GM12878 (cell line): ENCODE data around the gene SMTNL2. TPM values are rescaled to one million over a fixed set of nuclear protein-coding genes. Genes with fewer than 3 reads are reported as not detected.
A peak's percentile ranks its signal among the peaks of the same experiment; 100 is the strongest.

Experiments used
- ATAC-seq: fragments of 200-7000 bp; cut with Tn5 transposase; 3 replicates; pipeline ENCODE4 v1.9.1; 2020; ENCODE audit warnings: mild to moderate bottlenecking, moderate library complexity
- BruUV-seq: library from RNA; stranded (reverse); fragments of 400-500 nt; replicated peaks from 2 replicates; lab custom pipeline; 2021; lab: Mats Ljungman, UMichigan
- CTCF ChIA-PET: fragments of 300-600 bp; sonication (Branson Sonifier 250); formaldehyde crosslinking; extraction: SDS; loops from one replicate; lab custom pipeline; 2021; ENCODE audit warnings: inconsistent platforms; lab: Yijun Ruan, JAX
- POLR2A ChIA-PET: fragments of 350-600 bp; formaldehyde crosslinking; extraction: SDS; loops from one replicate; lab custom pipeline; 2021; ENCODE audit warnings: inconsistent platforms; lab: Charles Lee
- RAD21 ChIA-PET: fragments of 300-600 bp; sonication (Branson Sonifier 250); formaldehyde crosslinking; loops from one replicate; lab custom pipeline; 2023; ENCODE audit warnings: antibody characterized with exemption; ENCODE audit not compliant: unreplicated experiment; lab: Charles Lee
- SMC1A ChIA-PET: fragments of 300-600 bp; sonication (Branson Sonifier 250); formaldehyde crosslinking; loops from one replicate; lab custom pipeline; 2023; ENCODE audit not compliant: unreplicated experiment, uncharacterized antibody; lab: Charles Lee
- DNase-seq: peaks from one replicate; pipeline ENCODE4 v3.0.0-alpha.2; 2011; ENCODE audit warnings: low read depth, low spot score
- FAIRE-seq: peaks from 3 replicates; lab custom pipeline; 2011; peaks lifted over from hg19 to GRCh38; lab: Jason Lieb, UNC
- H2AFZ ChIP-seq: 2 replicates; pipeline ENCODE4 v1.6.0; 2011; ENCODE audit warnings: low read depth, low read length, control low read depth; ENCODE audit not compliant: control insufficient read depth
- H3K27ac ChIP-seq: 2 replicates; pipeline ENCODE4 v1.5.1; 2011; ENCODE audit warnings: control low read depth; ENCODE audit not compliant: control insufficient read depth, insufficient read depth
- H3K27me3 ChIP-seq, 2 experiments: replicated peaks in 1 of 2; 2 replicates each; pipeline versions ENCODE4 v1.6.0 to v1.6.1; 2011; ENCODE audit warnings: low read length in 1 of 2; ENCODE audit not compliant: control insufficient read depth in 2 of 2, insufficient read depth in 2 of 2
- H3K36me3 ChIP-seq, 2 experiments: 2 replicates each; pipeline ENCODE4 v1.5.1; 2011; ENCODE audit warnings: low read length in 1 of 2; ENCODE audit not compliant: control insufficient read depth in 2 of 2, insufficient read depth in 2 of 2
- H3K4me1 ChIP-seq: 2 replicates; pipeline ENCODE4 v1.6.1; 2011; ENCODE audit warnings: mild to moderate bottlenecking, low read length, moderate library complexity, mixed read lengths; ENCODE audit not compliant: control insufficient read depth, insufficient read depth
- H3K4me2 ChIP-seq: 2 replicates; pipeline ENCODE4 v1.6.0; 2011; ENCODE audit warnings: control low read depth; ENCODE audit not compliant: control insufficient read depth, insufficient read depth
- H3K4me3 ChIP-seq: fragments of 200-600 bp; sonication (generic); 2 replicates; pipeline ENCODE4 v1.5.1; 2016
- H3K79me2 ChIP-seq: 2 replicates; pipeline ENCODE4 v1.6.0; 2011; ENCODE audit warnings: low read length; ENCODE audit not compliant: control insufficient read depth, insufficient read depth
- H3K9ac ChIP-seq: 2 replicates; pipeline ENCODE4 v1.8.0; 2011; ENCODE audit warnings: low read length, control low read depth, mixed read lengths; ENCODE audit not compliant: control insufficient read depth, insufficient read depth
- H3K9me3 ChIP-seq: replicated peaks from 3 replicates; pipeline ENCODE4 v1.5.1; 2011; ENCODE audit warnings: mild to moderate bottlenecking, low read length; ENCODE audit not compliant: control insufficient read depth, insufficient read depth
- H4K20me1 ChIP-seq: 2 replicates; pipeline ENCODE4 v1.6.0; 2011; ENCODE audit not compliant: control insufficient read depth, insufficient read depth
- HDAC2 ChIP-seq: fragments of 200-600 bp; sonication (generic); IDR thresholded peaks from 2 replicates; pipeline ENCODE4 v1.6.1; 2017
- HDAC6 ChIP-seq: fragments of 200-600 bp; sonication (generic); IDR thresholded peaks from one replicate; pipeline ENCODE4 v1.8.0; 2017; ENCODE audit warnings: antibody characterized with exemption; ENCODE audit not compliant: unreplicated experiment
- PRDM15 ChIP-seq: fragments of 450-650 bp; formaldehyde crosslinking; IDR thresholded peaks from 2 replicates; pipeline ENCODE4 v1.4.0; 2020; ENCODE audit warnings: mild to moderate bottlenecking, moderate library complexity
- RBBP5 ChIP-seq: fragments of 200-600 bp; sonication (generic); conservative IDR thresholded peaks from 2 replicates; pipeline ENCODE4 v1.6.1; 2016
- RUNX3 ChIP-seq: IDR thresholded peaks from 2 replicates; pipeline ENCODE4 v1.6.1; 2012; ENCODE audit warnings: low read length, inconsistent platforms
- STAT3 ChIP-seq: IDR thresholded peaks from 2 replicates; pipeline ENCODE4 v1.6.1; 2011; ENCODE audit warnings: low read depth, low read length, improper control_type of control experiment
- ZNF384 ChIP-seq: IDR thresholded peaks from 2 replicates; pipeline ENCODE4 v1.6.1; 2012; ENCODE audit warnings: low read depth, mild to moderate bottlenecking, low read length, improper control_type of control experiment, borderline replicate concordance
- WGBS: methylation state at CpG from one replicate; pipeline ENCODE4 v1.1.6; 2016; ENCODE audit warnings: low lambda C conversion rate; ENCODE audit not compliant: insufficient replicate concordance, insufficient coverage; ENCODE audit errors: missing lambda C conversion rate; 5-methylcytosine and 5-hydroxymethylcytosine counted together
- in situ Hi-C: fragments of 300-500 bp; cut with MboI; formaldehyde crosslinking; loops from 9 replicates; pipeline ENCODE4 v1.14.3; 2018; ENCODE audit warnings: mixed read lengths
- intact Hi-C: fragments of 100-400 bp; cut with micrococcal nuclease; formaldehyde crosslinking; loops from one replicate; pipeline ENCODE4 v1.14.2; 2022; ENCODE audit not compliant: unreplicated experiment
- polyA plus RNA-seq, 11 experiments: library from polyadenylated mRNA; depleted of rRNA in 4 of 11; unstranded in 6 of 11; stranded (reverse) in 5 of 11; fragments of >200 nt; fragmentation: Nextera tagmentation in 4 of 11; fragmentation: Illumina TruSeq in 1 of 11; extraction: Ambion mirVana in 4 of 11; extraction: Trizol in 1 of 11; gene quantifications; 1 replicate in 1 of 11; 2 replicates in 10 of 11; pipeline versions ENCODE4 v1.2.1 to v1.2.3, GENCODE V29; 2011 to 2016; ENCODE audit warnings: inconsistent platforms in 2 of 11, missing spikeins in 2 of 11, low read depth in 1 of 11
- total RNA-seq, 4 experiments: library from RNA; depleted of rRNA in 3 of 4; stranded (reverse); fragments of >200 nt in 3 of 4; fragmentation: Illumina TruSeq in 1 of 4; extraction: Trizol in 1 of 4; gene quantifications; 2 replicates each; pipeline versions ENCODE4 v1.2.1 to v1.2.3, GENCODE V29; 2013 to 2021

The SMTNL2 gene
- total and polyA plus RNA-seq, 10 of the 15 experiments (the other 5 are each of a cell fraction or from before 2014, with no cell fraction given) = not detected

DNA sequence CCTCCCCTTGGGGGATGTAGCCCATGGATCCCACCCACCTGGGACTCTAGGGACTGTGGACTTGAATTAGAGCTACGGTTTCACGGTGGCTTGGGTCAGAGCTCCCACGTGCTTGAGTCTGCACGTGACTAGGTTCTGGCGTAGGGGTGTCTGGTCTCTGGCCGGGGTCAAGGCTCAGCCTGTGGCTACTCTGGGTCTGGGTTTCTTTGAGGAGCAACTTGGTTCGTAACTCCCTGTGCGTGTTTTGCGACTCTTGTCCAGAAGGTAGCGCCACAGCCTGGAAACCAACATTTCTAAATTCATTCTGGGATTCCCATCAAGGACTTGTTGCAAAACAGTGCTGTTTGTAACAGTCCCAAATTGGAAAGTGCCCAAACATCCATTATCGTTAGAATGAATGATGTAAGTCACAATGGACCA lies 23.5 kb upstream of the SMTNL2 start (continued):
- TF ChIP-seq PRDM15 (CRISPR knock-in tag) = no peak
- no peak for TF ChIP-seq RBBP5
- TF ChIP-seq HDAC6 = no peak

- H3K4me3 ChIP-seq = no peak overlapping the region
- CTCF ChIA-PET = interaction anchor here (0.7 to 2.3 kb wide), 7 partner anchors 12 to 362 kb away, joined by 3 to 11 read pairs (median 3); no protein-coding TSS in a partner anchor
Observed at GRCh38 chr17:4562015-4562969, 22.0 kb upstream of the SMTNL2 start.

More at GRCh38 chr17:4562015-4562969, 22.0 kb upstream of the SMTNL2 start:
- Histone ChIP-seq H3K4me2 (peak overlapping the region; percentile 72), H3K4me1 (peaks cover 34% of the 10 kb centered on the region), H2AFZ (peak overlapping the region; percentile 30), H3K9me3 (no peaks in the 10 kb centered on the region; the same call in 1 of the 3 replicates), H3K36me3 (no peaks in the 10 kb centered on the region), H3K27ac (peak overlapping the region; percentile 5), H4K20me1 (no peaks in the 10 kb centered on the region), H3K9ac (peak overlapping the region; percentile 13; the same call in 1 of the 2 replicates), H3K27me3 (no peaks in the 10 kb centered on the region), H3K79me2 (no peaks in the 10 kb centered on the region)
- intact Hi-C loops = loop anchor here (10.0 kb wide), 1 partner anchor 137 kb away; no protein-coding TSS in a partner anchor
- no TSS peak for BruUV-seq
- 41% methylated on average over 8 of the region's 8 CpGs for WGBS
- TF ChIP-seq STAT3 (no peak), ZNF384 (peak; percentile 50; the same call in 1 of the 2 replicates), RUNX3 (peak; percentile 38; the same call in 1 of the 2 replicates), HDAC2 (no peak)
- SMC1A ChIA-PET = interaction anchor here (0.7 to 1.2 kb wide), 5 partner anchors 24 to 651 kb away, joined by 3 to 4 read pairs (median 3); no protein-coding TSS in a partner anchor
- FAIRE-seq (no peak), DNase-seq (no peak), ATAC-seq (peak; percentile 8)
- POLR2A ChIA-PET = no interaction called here
- in situ Hi-C loops = no loop called here
- RAD21 ChIA-PET = interaction anchor here (0.6 to 1.5 kb wide), 6 partner anchors 8 to 648 kb away, joined by 3 to 5 read pairs (median 4); partner anchors contain the start of gene SPAG7
